Putamen (tissue), 1 donor: Measurements from ENCODE around the gene PRKX.
"Not testable (repeated sequence)": the region's sequence is repeated elsewhere in the genome, so short reads cannot be mapped to it uniquely, and the experiment has no call there.

Source experiments
- DNase-seq: peaks from one replicate; pipeline ENCODE4 v3.0.0-alpha.2; 2016; ENCODE audit warnings: low spot score

The PRKX gene

GRCh38 chrX:3577551-3577950 is 135.9 kb downstream of the PRKX start:
- no peak for DNase-seq

DNA sequence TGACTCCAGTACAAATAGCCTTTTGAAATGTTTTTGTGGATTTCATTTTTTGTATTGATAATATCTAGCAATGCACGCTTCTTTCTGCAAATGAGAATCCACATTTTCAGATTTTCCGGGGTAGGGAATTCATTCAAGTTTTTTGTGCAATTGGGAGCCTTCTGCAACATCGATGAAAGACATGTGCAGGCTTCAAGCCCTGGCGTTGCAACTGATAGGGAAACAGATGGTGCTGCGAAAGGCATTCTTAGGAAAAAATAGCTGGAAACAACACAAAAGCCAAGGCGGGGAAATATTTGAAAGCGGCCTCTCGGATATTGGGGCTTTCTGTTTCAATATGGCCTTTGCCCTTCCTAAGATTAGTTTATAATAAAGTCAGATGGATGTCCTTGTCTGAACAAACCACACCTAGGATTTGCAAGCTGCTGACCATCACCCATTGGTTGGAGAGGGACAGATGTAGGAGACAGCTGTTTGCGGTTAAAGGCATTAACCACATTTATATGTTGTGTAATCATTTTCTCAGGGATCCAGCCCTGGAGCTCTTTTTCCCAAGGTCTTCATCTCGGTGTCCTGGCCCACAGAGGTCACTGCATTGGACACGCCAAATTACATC is 136.5 kb downstream of the PRKX start:
- no peak for DNase-seq

GRCh38 chrX:3567686-3568085 is 145.8 kb downstream of the PRKX start:
- DNase-seq, result no peak

DNA sequence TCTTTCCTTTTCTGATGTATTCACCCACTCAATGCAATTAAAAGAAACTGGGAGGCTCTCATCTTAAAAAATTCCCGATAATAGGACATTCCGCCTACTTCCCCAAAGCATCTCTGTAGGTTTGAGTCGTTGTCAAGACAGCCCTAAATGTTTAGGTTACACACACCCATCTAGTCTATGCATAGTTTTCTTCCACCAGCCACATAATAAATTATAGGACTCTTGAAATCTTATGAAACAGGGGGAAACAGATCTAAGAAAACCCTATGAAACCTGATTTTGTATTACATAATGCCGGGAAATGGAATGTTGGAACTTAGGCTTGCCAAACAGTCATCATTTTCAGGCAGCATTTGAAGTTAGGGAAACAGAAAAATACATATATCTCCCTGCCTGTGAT is 150.0 kb downstream of the PRKX start:
- DNase-seq, result no peak

- DNase-seq, result not testable (repeated sequence)
Measured at GRCh38 chrX:3560010-3560409, 153.4 kb downstream of the PRKX start.
